ENCODE results near the gene HIPK2. TPM values are rescaled to one million over a fixed set of nuclear protein-coding genes. Genes with fewer than 3 reads are reported as not detected.

The HIPK2 gene
- total and polyA plus RNA-seq, 2 donors (not counting 3 experiments of a cell fraction or from before 2014, with no cell fraction given), result 9.0 to 43.8 TPM

- peak overlapping the region; percentile 70 to 99 (median 96) for H3K4me3 ChIP-seq (replicated peaks in 1 of 3; ENCODE audit: insufficient read depth in 1 of 3, low read depth in 1 of 3, low read length in 3 of 3)
- no peak for TF ChIP-seq POLR2AphosphoS5 (IDR thresholded peaks at IDR 0.05; ENCODE audit: insufficient read depth, low read depth, low read length)
- no peak for TF ChIP-seq JUN (IDR thresholded peaks at IDR 0.05; ENCODE audit: borderline replicate concordance, insufficient read depth, insufficient read length, low read depth)
- no peak for TF ChIP-seq EZH2 (IDR thresholded peaks at IDR 0.05; ENCODE audit: borderline replicate concordance, low read depth, low read length, severe bottlenecking)
- no peak for TF ChIP-seq MAX (IDR thresholded peaks at IDR 0.05; ENCODE audit: insufficient read depth, insufficient read length)
- no peak for TF ChIP-seq POLR2A (IDR thresholded peaks at IDR 0.05; ENCODE audit: low read depth, low read length)
- no peak for TF ChIP-seq MYC (IDR thresholded peaks at IDR 0.05; ENCODE audit: low read depth, low read length)
- no peak for TF ChIP-seq FOS (IDR thresholded peaks at IDR 0.05; ENCODE audit: borderline replicate concordance, insufficient read depth, low read length)
- TF ChIP-seq GATA2 (IDR thresholded peaks at IDR 0.05; ENCODE audit: insufficient read depth, insufficient read length, low read depth, low read length), result no peak
- no peak for TF ChIP-seq CTCF (IDR thresholded peaks at IDR 0.05; ENCODE audit: extremely low read depth in 1 of 2, insufficient read depth in 1 of 2, low read depth in 1 of 2, low read length in 2 of 2)
- dilution Hi-C loops (cut with MboI; ENCODE audit: extremely low pct_ligation_motif_present, low sequenced_read_pairs), result no loop called here
- DNase-seq (ENCODE audit: low read depth, low spot score) (no peak), FAIRE-seq (no peak)
- intact Hi-C loops (cut with micrococcal nuclease), result loop anchor here (2.0 to 5.0 kb wide), 3 partner anchors 45 to 275 kb away; no protein-coding TSS in a partner anchor
- no peaks in the 10 kb centered on the region for H3K36me3 ChIP-seq (ENCODE audit: control insufficient read depth in 2 of 2, extremely low read depth in 1 of 2, insufficient read depth in 2 of 2, low read length in 2 of 2)
- BruUV-seq (replicated peaks), result no TSS peak
- H3K9me1 ChIP-seq (replicated peaks; ENCODE audit: control insufficient read depth, extremely low read depth, insufficient read depth, low read length), result no peaks in the 10 kb centered on the region
- H4K20me1 ChIP-seq (replicated peaks; ENCODE audit: control insufficient read depth, extremely low read depth, insufficient read depth, low read length), result no peaks in the 10 kb centered on the region
- H3K4me1 ChIP-seq (ENCODE audit: control insufficient read depth, extremely low read depth, insufficient read depth, low read length), result peaks cover 23% of the 10 kb centered on the region
- ChIA-PET POLR2A (interaction anchor here (0.6 kb wide), 2 partner anchors 130 to 229 kb away, joined by 3 to 7 read pairs; no protein-coding TSS in a partner anchor), CTCF (interaction anchor here (0.6 to 3.4 kb wide), 9 partner anchors 34 to 225 kb away, joined by 3 to 47 read pairs (median 3); no protein-coding TSS in a partner anchor)
- peaks cover 53% of the 10 kb centered on the region for H3K79me2 ChIP-seq (ENCODE audit: control insufficient read depth, insufficient read depth, low read length)
- no peaks in the 10 kb centered on the region for H3K9me3 ChIP-seq (replicated peaks; ENCODE audit: control insufficient read depth, insufficient read depth, low read length)
- H3K27me3 ChIP-seq (ENCODE audit: control insufficient read depth in 2 of 2, insufficient read depth in 2 of 2, low read length in 2 of 2), result no peaks in the 10 kb centered on the region
- H2AFZ ChIP-seq (ENCODE audit: low read depth, low read length), result peak overlapping the region; percentile 38
- peak overlapping the region; percentile 97 for H3K4me2 ChIP-seq (ENCODE audit: insufficient read depth, low read length)
- peak overlapping the region; percentile 74 for H3K27ac ChIP-seq (ENCODE audit: insufficient read depth, low read depth, low read length)
- H3K9ac ChIP-seq (replicated peaks; ENCODE audit: extremely low read depth, insufficient read depth, low read length), result peak overlapping the region; percentile 84
These were observed 486 bp downstream of the HIPK2 start for GRCh38 chr7:139777133-139777891.

All from endothelial cell of umbilical vein (primary cell).